ENCODE results near the gene NKX6-2.
"Not testable (repeated sequence)": the region's sequence is repeated elsewhere in the genome, so short reads cannot be mapped to it uniquely, and the experiment has no call there.

Gene NKX6-2

GRCh38 chr10:132777441-132777840 lies 8.5 kb downstream of the NKX6-2 start:
- no peak for DNase-seq

- DNase-seq: no peak
These were observed 9.1 kb downstream of the NKX6-2 start for GRCh38 chr10:132776821-132777220.

- DNase-seq: no peak
These were observed 9.8 kb downstream of the NKX6-2 start for GRCh38 chr10:132776186-132776585.

- no peak for DNase-seq
These were observed 10.8 kb downstream of the NKX6-2 start for GRCh38 chr10:132774902-132775863.

- DNase-seq: no peak
These were observed 11.6 kb downstream of the NKX6-2 start for GRCh38 chr10:132774181-132774901.

- not testable (repeated sequence) for DNase-seq
These were observed 13.1 kb downstream of the NKX6-2 start for GRCh38 chr10:132772816-132773215.

- DNase-seq: no peak
These were observed 15.6 kb downstream of the NKX6-2 start for GRCh38 chr10:132770061-132771021.

- no peak for DNase-seq
These were observed 17.4 kb downstream of the NKX6-2 start for GRCh38 chr10:132768346-132769248.

- DNase-seq: no peak
These were observed 19.7 kb downstream of the NKX6-2 start for GRCh38 chr10:132766291-132766690.

GRCh38 chr10:132765435-132765834 lies 20.5 kb downstream of the NKX6-2 start:
- no peak for DNase-seq

GRCh38 chr10:132764108-132764507 lies 21.8 kb downstream of the NKX6-2 start:
- DNase-seq: no peak

GRCh38 chr10:132763545-132763944 lies 22.4 kb downstream of the NKX6-2 start:
- no peak for DNase-seq

- DNase-seq: no peak
These were observed 23.7 kb downstream of the NKX6-2 start for GRCh38 chr10:132762267-132762666.

- DNase-seq: no peak
These were observed 24.4 kb downstream of the NKX6-2 start for GRCh38 chr10:132761395-132762060.

GRCh38 chr10:132758865-132759264 lies 27.1 kb downstream of the NKX6-2 start:
- no peak for DNase-seq

- no peak for DNase-seq
These were observed 28.8 kb downstream of the NKX6-2 start for GRCh38 chr10:132757171-132757570.

GRCh38 chr10:132756591-132756990 lies 29.4 kb downstream of the NKX6-2 start:
- no peak for DNase-seq

- no peak for DNase-seq
These were observed 30.7 kb downstream of the NKX6-2 start for GRCh38 chr10:132755166-132755711.

- DNase-seq: no peak
These were observed 31.9 kb downstream of the NKX6-2 start for GRCh38 chr10:132754071-132754470.

- DNase-seq: no peak
These were observed 32.4 kb downstream of the NKX6-2 start for GRCh38 chr10:132753596-132753995.

GRCh38 chr10:132752961-132753360 lies 33.0 kb downstream of the NKX6-2 start:
- no peak for DNase-seq
